ENCODE measurements around the gene MSANTD7. TPM values are rescaled to one million over a fixed set of nuclear protein-coding genes. Genes with fewer than 3 reads are reported as not detected.

MSANTD7 gene
- total RNA-seq, 2 experiments from 2014 or later, result 26.4 to 26.5 TPM

Other genes starting within 250 kb of the MSANTD7 start
- 100 to 1,000 TPM; 195 to 203 TPM for gene FAM107B, start 63.4 kb upstream of the MSANTD7 start, total RNA-seq
- 1 to 10 TPM in 1 of 2 experiments, under 1 TPM in 1; 0.96 to 1.6 TPM for gene CDNF, start 269 bp upstream of the MSANTD7 start, total RNA-seq
- gene HSPA14, start within 50 bp of the MSANTD7 start, total RNA-seq, result 10 to 100 TPM; 45.9 to 50.5 TPM
- 10 to 100 TPM; 43.8 to 46.0 TPM for gene SUV39H2, start 40.6 kb downstream of the MSANTD7 start, total RNA-seq
- gene DCLRE1C, start 115.8 kb downstream of the MSANTD7 start, total RNA-seq, result 10 to 100 TPM; 19.8 to 21.4 TPM
- 1 to 10 TPM in 1 of 2 experiments, under 1 TPM in 1; 0.92 to 1.1 TPM for gene MEIG1, start 121.1 kb downstream of the MSANTD7 start, total RNA-seq
- gene OLAH, start 205.6 kb downstream of the MSANTD7 start, total RNA-seq, result 1 to 10 TPM; 1.2 to 2.0 TPM